Fibroblast of lung (primary cell): ENCODE measurements around the gene CREG1.

Experiments
- CTCF ChIP-seq, 2 donors: IDR thresholded peaks in 1 of 2; conservative IDR thresholded peaks in 1 of 2; 1 replicate in 1 of 2; 2 replicates in 1 of 2; pipeline ENCODE4 v1.5.1; 2011 to 2012; ENCODE audit warnings: low read length in 2 of 2, control low read depth in 1 of 2, inconsistent platforms in 1 of 2, low read depth in 1 of 2, mild to moderate bottlenecking in 1 of 2
- EZH2 ChIP-seq: IDR thresholded peaks from 2 replicates; pipeline ENCODE4 v1.5.1; 2012; ENCODE audit warnings: low read length, control low read depth, mild to moderate bottlenecking; ENCODE audit errors: missing control alignments

GRCh38 chr1:167504467-167504827 is 49.1 kb downstream of the CREG1 start:
- TF ChIP-seq CTCF (conservative IDR thresholded peaks at IDR 0.05 in 1 of 2, IDR thresholded peaks at IDR 0.05 in 1 of 2; ENCODE audit: low read depth in 1 of 2, low read length in 2 of 2): no peak
- no peak for TF ChIP-seq EZH2
